Suprapubic skin (tissue), 3 donors: Measurements from ENCODE around the gene CHRNB1.
"Not testable (repeated sequence)": the region's sequence is repeated elsewhere in the genome, so short reads cannot be mapped to it uniquely, and the experiment has no call there.

Experiments used
- POLR2AphosphoS5 ChIP-seq, 3 donors: sonication (generic); formaldehyde crosslinking; IDR thresholded peaks; one replicate each; pipeline ENCODE4 v1.6.1; 2017; ENCODE audit warnings: antibody characterized with exemption in 3 of 3
- TF ChIP-seq, protein P1 (sequence below), 2 donors: fragments of 200-600 bp in 1 of 2; fragments of 450-650 bp in 1 of 2; sonication (generic) in 1 of 2; IDR thresholded peaks; one replicate each; pipeline ENCODE4 v1.5.1; 2016 to 2019; ENCODE audit warnings: antibody characterized with exemption in 2 of 2, mild to moderate bottlenecking in 1 of 2, moderate library complexity in 1 of 2

DNA sequence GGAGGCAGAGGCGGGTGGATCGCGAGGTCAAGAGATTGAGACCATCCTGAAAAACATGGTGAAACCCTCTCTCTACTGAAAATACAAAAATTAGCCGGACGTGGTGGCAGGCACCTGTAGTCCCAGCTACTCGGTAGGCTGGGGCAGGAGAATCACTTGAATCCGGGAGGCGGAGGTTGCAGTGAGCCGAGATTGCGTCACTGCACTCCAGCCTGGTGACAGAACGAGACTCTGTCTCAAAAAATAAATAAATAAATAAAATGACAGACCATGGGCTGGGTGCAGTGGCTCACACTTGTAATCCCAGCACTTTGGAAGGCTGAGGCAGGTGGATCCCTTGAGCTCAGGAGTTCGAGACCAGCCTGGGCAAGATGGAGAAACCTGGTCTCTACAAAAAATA is 25.0 kb downstream of the CHRNB1 start:
- not testable (repeated sequence) for TF ChIP-seq POLR2AphosphoS5 (IDR thresholded peaks at IDR 0.05)
- TF ChIP-seq, protein P1, sequence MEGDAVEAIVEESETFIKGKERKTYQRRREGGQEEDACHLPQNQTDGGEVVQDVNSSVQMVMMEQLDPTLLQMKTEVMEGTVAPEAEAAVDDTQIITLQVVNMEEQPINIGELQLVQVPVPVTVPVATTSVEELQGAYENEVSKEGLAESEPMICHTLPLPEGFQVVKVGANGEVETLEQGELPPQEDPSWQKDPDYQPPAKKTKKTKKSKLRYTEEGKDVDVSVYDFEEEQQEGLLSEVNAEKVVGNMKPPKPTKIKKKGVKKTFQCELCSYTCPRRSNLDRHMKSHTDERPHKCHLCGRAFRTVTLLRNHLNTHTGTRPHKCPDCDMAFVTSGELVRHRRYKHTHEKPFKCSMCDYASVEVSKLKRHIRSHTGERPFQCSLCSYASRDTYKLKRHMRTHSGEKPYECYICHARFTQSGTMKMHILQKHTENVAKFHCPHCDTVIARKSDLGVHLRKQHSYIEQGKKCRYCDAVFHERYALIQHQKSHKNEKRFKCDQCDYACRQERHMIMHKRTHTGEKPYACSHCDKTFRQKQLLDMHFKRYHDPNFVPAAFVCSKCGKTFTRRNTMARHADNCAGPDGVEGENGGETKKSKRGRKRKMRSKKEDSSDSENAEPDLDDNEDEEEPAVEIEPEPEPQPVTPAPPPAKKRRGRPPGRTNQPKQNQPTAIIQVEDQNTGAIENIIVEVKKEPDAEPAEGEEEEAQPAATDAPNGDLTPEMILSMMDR (IDR thresholded peaks at IDR 0.05) = not testable (repeated sequence)
